ENCODE measurements around the gene FMO2.

The FMO2 gene

GRCh38 chr1:171196351-171196750, 11.3 kb downstream of the FMO2 start:
- Mint-ChIP-seq H3K9me3 (no peaks in the 10 kb centered on the region), H3K4me3 (no peak overlapping the region)

DNA sequence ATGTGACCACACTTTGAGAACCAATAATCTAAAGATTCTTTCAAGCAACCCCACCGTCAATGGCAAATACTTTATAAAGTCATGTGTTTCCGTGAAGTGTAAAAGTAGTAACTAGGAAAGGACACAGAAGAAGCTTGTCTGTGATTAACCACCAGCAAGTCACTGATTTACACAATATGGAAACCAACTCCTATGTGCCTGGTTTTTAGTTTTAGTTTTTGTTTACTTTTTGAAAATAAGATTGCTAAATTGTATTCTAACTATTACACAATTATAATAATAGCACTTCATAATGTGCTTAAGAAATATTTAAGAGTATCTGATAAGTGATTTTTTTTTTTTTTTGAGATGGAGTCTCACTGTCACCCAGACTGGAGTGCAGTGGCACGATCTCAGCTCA, 13.0 kb downstream of the FMO2 start:
- H3K27ac Mint-ChIP-seq: no peak overlapping the region

More at GRCh38 chr1:171196351-171196750, 11.3 kb downstream of the FMO2 start:
- no peak overlapping the region for H3K27ac Mint-ChIP-seq
- no peaks in the 10 kb centered on the region for H3K4me1 Mint-ChIP-seq (ENCODE audit: low read depth)
- H3K27me3 Mint-ChIP-seq: peaks cover 3% of the 10 kb centered on the region
- H3K36me3 Mint-ChIP-seq (ENCODE audit: low read depth): no peaks in the 10 kb centered on the region

GRCh38 chr1:171204296-171204695, 19.2 kb downstream of the FMO2 start:
- Mint-ChIP-seq H3K9me3 (no peaks in the 10 kb centered on the region), H3K4me3 (no peak overlapping the region), H3K27ac (no peak overlapping the region), H3K36me3 (ENCODE audit: low read depth) (no peaks in the 10 kb centered on the region), H3K27me3 (peaks cover 20% of the 10 kb centered on the region), H3K4me1 (ENCODE audit: low read depth) (no peaks in the 10 kb centered on the region)

More for the DNA sequence above, 13.0 kb downstream of the FMO2 start:
- Mint-ChIP-seq H3K4me3 (no peak overlapping the region), H3K27me3 (peaks cover under 1% of the 10 kb centered on the region), H3K36me3 (ENCODE audit: low read depth) (no peaks in the 10 kb centered on the region), H3K9me3 (no peaks in the 10 kb centered on the region), H3K4me1 (ENCODE audit: low read depth) (no peaks in the 10 kb centered on the region)

DNA sequence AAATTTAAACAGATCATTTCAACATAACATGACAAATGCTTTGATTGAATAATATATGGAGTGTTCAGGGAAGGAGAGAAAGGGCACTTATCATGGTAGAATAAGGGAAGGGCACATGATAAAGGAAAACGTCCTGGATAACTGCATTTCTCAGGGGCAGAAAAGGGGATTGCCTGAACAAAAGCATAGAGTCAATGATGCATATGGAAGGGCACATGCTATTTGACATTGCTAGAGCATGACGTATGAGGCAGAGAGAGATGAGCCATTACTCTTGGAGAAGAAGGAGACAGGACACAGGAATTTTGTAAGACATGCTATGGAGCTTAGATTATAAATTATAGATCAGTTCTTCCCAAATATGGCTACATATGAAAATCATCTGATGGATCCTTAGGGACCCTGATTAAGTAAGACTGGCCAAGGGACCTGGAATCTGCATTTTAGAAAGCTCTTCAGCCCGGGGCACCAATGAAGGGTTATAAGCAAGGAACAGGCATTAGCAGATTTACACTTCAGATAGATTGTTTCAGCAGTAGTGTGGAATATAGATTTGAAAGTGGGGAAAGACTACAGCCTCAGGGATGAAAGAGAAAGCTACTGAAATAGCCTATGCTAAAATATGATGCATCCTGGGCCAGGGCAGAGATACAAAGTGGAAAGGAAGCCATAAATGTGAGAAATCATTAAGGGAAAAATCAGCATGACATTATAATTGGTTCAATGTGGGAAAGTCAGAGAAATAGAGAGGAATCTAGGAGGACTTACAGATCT, 21.3 kb downstream of the FMO2 start:
- Mint-ChIP-seq H3K27ac (no peak overlapping the region), H3K9me3 (no peaks in the 10 kb centered on the region), H3K36me3 (ENCODE audit: low read depth) (no peaks in the 10 kb centered on the region), H3K4me1 (ENCODE audit: low read depth) (no peaks in the 10 kb centered on the region), H3K4me3 (no peak overlapping the region), H3K27me3 (peaks cover 20% of the 10 kb centered on the region)

GRCh38 chr1:171206978-171207355, 21.9 kb downstream of the FMO2 start:
- H3K4me1 Mint-ChIP-seq (ENCODE audit: low read depth): no peaks in the 10 kb centered on the region
- H3K27me3 Mint-ChIP-seq: peaks cover 20% of the 10 kb centered on the region
- no peak overlapping the region for H3K4me3 Mint-ChIP-seq
- no peaks in the 10 kb centered on the region for H3K9me3 Mint-ChIP-seq
- no peaks in the 10 kb centered on the region for H3K36me3 Mint-ChIP-seq (ENCODE audit: low read depth)
- no peak overlapping the region for H3K27ac Mint-ChIP-seq

DNA sequence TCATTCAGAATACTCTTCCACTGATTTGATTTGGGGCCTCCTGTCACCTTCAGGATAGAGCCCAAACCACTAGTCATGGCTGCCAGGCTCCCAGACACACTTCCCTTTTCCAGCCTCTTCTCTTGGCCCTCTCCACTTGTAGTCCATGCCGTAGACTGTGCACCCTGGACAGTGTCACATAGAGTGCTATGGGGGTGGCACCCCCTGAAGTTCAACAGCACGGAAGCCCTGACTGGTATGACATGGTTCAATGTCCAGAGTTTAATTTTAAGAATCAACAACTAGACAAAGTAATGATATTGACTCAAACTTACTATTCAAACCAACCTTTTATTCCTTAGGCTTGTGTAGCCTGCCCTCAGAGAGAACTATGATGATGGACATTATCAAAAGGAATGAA, 22.3 kb downstream of the FMO2 start:
- Mint-ChIP-seq H3K4me1 (ENCODE audit: low read depth) (no peaks in the 10 kb centered on the region), H3K27ac (no peak overlapping the region), H3K9me3 (no peaks in the 10 kb centered on the region), H3K27me3 (peaks cover 20% of the 10 kb centered on the region), H3K4me3 (no peak overlapping the region), H3K36me3 (ENCODE audit: low read depth) (no peaks in the 10 kb centered on the region)

DNA sequence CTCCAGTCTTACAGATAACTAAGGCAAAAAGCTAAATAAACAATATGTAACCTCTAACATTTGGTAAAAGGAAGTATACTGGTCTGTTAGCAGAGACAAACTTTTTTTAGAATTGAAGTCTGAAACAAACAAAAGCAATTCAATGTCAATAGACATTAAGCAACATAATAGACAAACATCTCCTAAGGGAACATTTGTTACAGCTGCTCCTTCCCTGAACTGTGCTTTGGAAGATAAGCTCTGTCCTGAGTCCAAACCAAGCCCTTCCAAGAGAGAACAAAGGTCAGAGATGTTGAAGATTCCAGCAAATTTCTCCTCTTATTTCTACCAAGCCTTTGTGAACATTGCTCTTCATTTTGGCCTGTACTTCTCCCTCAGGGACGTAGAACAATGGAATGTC, 25.3 kb downstream of the FMO2 start:
- Mint-ChIP-seq H3K27ac (no peak overlapping the region), H3K9me3 (no peaks in the 10 kb centered on the region), H3K4me3 (no peak overlapping the region), H3K27me3 (peaks cover 12% of the 10 kb centered on the region), H3K4me1 (ENCODE audit: low read depth) (no peaks in the 10 kb centered on the region), H3K36me3 (ENCODE audit: low read depth) (no peaks in the 10 kb centered on the region)

- Mint-ChIP-seq H3K9me3 (no peaks in the 10 kb centered on the region), H3K36me3 (ENCODE audit: low read depth) (no peaks in the 10 kb centered on the region), H3K27ac (no peak overlapping the region), H3K4me3 (no peak overlapping the region), H3K27me3 (peaks cover 1% of the 10 kb centered on the region), H3K4me1 (ENCODE audit: low read depth) (no peaks in the 10 kb centered on the region)
These were observed 27.7 kb downstream of the FMO2 start for GRCh38 chr1:171212607-171213351.

GRCh38 chr1:171213559-171214454, 28.7 kb downstream of the FMO2 start:
- Mint-ChIP-seq H3K36me3 (ENCODE audit: low read depth) (no peaks in the 10 kb centered on the region), H3K9me3 (no peaks in the 10 kb centered on the region), H3K27ac (no peak overlapping the region), H3K27me3 (peaks cover 6% of the 10 kb centered on the region), H3K4me3 (no peak overlapping the region), H3K4me1 (ENCODE audit: low read depth) (no peaks in the 10 kb centered on the region)

- H3K9me3 Mint-ChIP-seq: no peaks in the 10 kb centered on the region
- H3K4me3 Mint-ChIP-seq: no peak overlapping the region
- peaks cover 6% of the 10 kb centered on the region for H3K27me3 Mint-ChIP-seq
- H3K27ac Mint-ChIP-seq: no peak overlapping the region
- no peaks in the 10 kb centered on the region for H3K4me1 Mint-ChIP-seq (ENCODE audit: low read depth)
- H3K36me3 Mint-ChIP-seq (ENCODE audit: low read depth): no peaks in the 10 kb centered on the region
These were observed 32.8 kb downstream of the FMO2 start for GRCh38 chr1:171217658-171218443.

GRCh38 chr1:171218661-171219060, 33.6 kb downstream of the FMO2 start:
- H3K36me3 Mint-ChIP-seq (ENCODE audit: low read depth): no peaks in the 10 kb centered on the region
- H3K4me1 Mint-ChIP-seq (ENCODE audit: low read depth): no peaks in the 10 kb centered on the region

GRCh38 chr1:171219346-171220080, 34.4 kb downstream of the FMO2 start:
- Mint-ChIP-seq H3K27me3 (peaks cover 6% of the 10 kb centered on the region), H3K4me1 (ENCODE audit: low read depth) (no peaks in the 10 kb centered on the region), H3K27ac (no peak overlapping the region), H3K4me3 (no peak overlapping the region), H3K36me3 (ENCODE audit: low read depth) (no peaks in the 10 kb centered on the region), H3K9me3 (no peaks in the 10 kb centered on the region)

More at GRCh38 chr1:171218661-171219060, 33.6 kb downstream of the FMO2 start:
- Mint-ChIP-seq H3K27me3 (peaks cover 6% of the 10 kb centered on the region), H3K27ac (no peak overlapping the region), H3K4me3 (no peak overlapping the region), H3K9me3 (no peaks in the 10 kb centered on the region)

GRCh38 chr1:171220081-171220420, 35.0 kb downstream of the FMO2 start:
- Mint-ChIP-seq H3K4me1 (ENCODE audit: low read depth) (no peaks in the 10 kb centered on the region), H3K27me3 (peaks cover 6% of the 10 kb centered on the region), H3K9me3 (no peaks in the 10 kb centered on the region), H3K36me3 (ENCODE audit: low read depth) (no peaks in the 10 kb centered on the region), H3K27ac (no peak overlapping the region), H3K4me3 (no peak overlapping the region)

DNA sequence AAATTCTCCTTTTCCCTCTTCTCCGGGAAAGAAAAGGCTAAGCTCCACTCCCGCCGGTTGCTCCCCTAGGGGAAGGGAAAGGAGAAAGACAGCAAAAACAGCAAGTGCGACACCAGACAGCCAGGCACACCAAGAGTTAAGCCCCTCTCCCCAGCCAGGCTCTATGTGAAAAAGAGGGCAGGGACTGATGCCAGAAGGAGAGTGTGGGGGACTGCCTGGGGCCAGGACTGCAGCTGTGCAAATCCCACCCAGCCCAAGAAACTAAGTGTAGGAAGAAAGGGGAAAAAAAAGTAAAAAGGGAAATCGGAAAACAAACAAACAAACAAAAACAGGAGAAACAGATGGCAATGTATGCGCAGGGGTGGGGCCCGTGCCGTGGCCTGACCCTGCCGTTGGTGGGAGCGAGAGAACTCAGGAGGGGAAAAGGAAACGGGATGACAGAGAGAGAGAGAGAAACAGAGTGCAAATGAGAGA, 35.5 kb downstream of the FMO2 start:
- H3K9me3 Mint-ChIP-seq: no peaks in the 10 kb centered on the region
- no peak overlapping the region for H3K4me3 Mint-ChIP-seq
- H3K4me1 Mint-ChIP-seq (ENCODE audit: low read depth): no peaks in the 10 kb centered on the region
- H3K36me3 Mint-ChIP-seq (ENCODE audit: low read depth): no peaks in the 10 kb centered on the region
- H3K27me3 Mint-ChIP-seq: peaks cover 6% of the 10 kb centered on the region
- H3K27ac Mint-ChIP-seq: no peak overlapping the region
